IPS DF 4.7 (cell line): ENCODE results near the gene UNC93B1.

Experiments used
- DNase-seq: peaks from one replicate; pipeline ENCODE4 v3.0.0-alpha.2; 2013; ENCODE audit warnings: low spot score; ENCODE audit errors: extremely low read depth

The UNC93B1 gene

GRCh38 chr11:68024508-68024907, 20.6 kb upstream of the UNC93B1 start:
- no peak for DNase-seq

GRCh38 chr11:68022531-68022930, 18.6 kb upstream of the UNC93B1 start:
- DNase-seq = no peak

- DNase-seq = no peak
Observed at GRCh38 chr11:68021167-68021787, 17.4 kb upstream of the UNC93B1 start.

GRCh38 chr11:68020575-68020974, 16.7 kb upstream of the UNC93B1 start:
- DNase-seq = no peak

GRCh38 chr11:68019486-68019885, 15.6 kb upstream of the UNC93B1 start:
- DNase-seq = no peak

GRCh38 chr11:68018730-68019190, 14.9 kb upstream of the UNC93B1 start:
- no peak for DNase-seq

GRCh38 chr11:68017980-68018729, 14.3 kb upstream of the UNC93B1 start:
- DNase-seq = no peak

GRCh38 chr11:68016904-68017817, 13.3 kb upstream of the UNC93B1 start:
- no peak for DNase-seq

GRCh38 chr11:68016161-68016903, 12.4 kb upstream of the UNC93B1 start:
- DNase-seq = no peak

- DNase-seq = no peak
Observed at GRCh38 chr11:68015467-68015866, 11.6 kb upstream of the UNC93B1 start.

- no peak for DNase-seq
Observed at GRCh38 chr11:68014947-68015447, 11.1 kb upstream of the UNC93B1 start.

GRCh38 chr11:68014157-68014946, 10.5 kb upstream of the UNC93B1 start:
- DNase-seq = no peak

GRCh38 chr11:68013611-68014156, 9.8 kb upstream of the UNC93B1 start:
- no peak for DNase-seq

GRCh38 chr11:68012843-68013610, 9.1 kb upstream of the UNC93B1 start:
- no peak for DNase-seq

- no peak for DNase-seq
Observed at GRCh38 chr11:68012044-68012842, 8.3 kb upstream of the UNC93B1 start.

GRCh38 chr11:68011051-68011943, 7.4 kb upstream of the UNC93B1 start:
- DNase-seq = no peak
